Thyroid gland (tissue), 4 donors: ENCODE data around the gene FRMD4B.

Source experiments
- CTCF ChIP-seq, 6 experiments: fragments of 200-600 bp in 3 of 6; fragments of 450-650 bp in 3 of 6; sonication (generic) in 3 of 6; IDR thresholded peaks; one replicate each; pipeline ENCODE4 v1.5.1; 2016 to 2019; ENCODE audit warnings: antibody characterized with exemption in 6 of 6, mild to moderate bottlenecking in 2 of 6, inconsistent platforms in 1 of 6, moderate library complexity in 1 of 6
- POLR2A ChIP-seq, 2 donors: fragments of 450-650 bp; IDR thresholded peaks; one replicate each; pipeline ENCODE4 v1.6.1; 2017; ENCODE audit warnings: antibody characterized with exemption in 2 of 2, mild to moderate bottlenecking in 2 of 2, moderate library complexity in 1 of 2

GRCh38 chr3:69367586-69367985 is 18.3 kb downstream of the FRMD4B start:
- TF ChIP-seq CTCF (IDR thresholded peaks at IDR 0.05): no peak
- TF ChIP-seq POLR2A (IDR thresholded peaks at IDR 0.05): no peak
